ENCODE measurements around the gene SLA2. TPM values are rescaled to one million over a fixed set of nuclear protein-coding genes. Genes with fewer than 3 reads are reported as not detected.
"Not testable (repeated sequence)": the region's sequence is repeated elsewhere in the genome, so short reads cannot be mapped to it uniquely, and the experiment has no call there.

The SLA2 gene
- total RNA-seq, 1 experiment from 2014 or later, result not detected

DNA sequence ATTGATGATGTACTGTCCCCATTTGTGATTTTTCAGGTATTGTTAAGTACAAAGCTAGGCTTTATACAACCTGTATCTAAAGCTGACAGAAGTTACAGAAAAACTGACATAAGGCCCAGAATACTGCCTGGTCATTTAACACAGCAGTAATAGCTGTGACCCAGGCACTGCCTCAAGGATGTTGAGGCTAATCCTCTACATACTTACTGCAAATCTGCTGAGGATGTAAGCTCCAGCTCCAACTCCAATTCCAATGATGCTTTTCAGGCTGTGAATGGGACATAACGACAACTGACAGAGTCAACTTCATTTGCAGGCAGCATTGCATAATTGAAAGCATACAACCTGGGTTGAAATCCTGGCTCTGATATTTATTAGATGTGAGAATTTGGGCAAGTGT lies 36.3 kb upstream of the SLA2 start:
- H3K9me3 ChIP-seq (ENCODE audit: insufficient read depth, low read depth), result no peaks in the 10 kb centered on the region
- H3K9me2 ChIP-seq (ENCODE audit: insufficient read depth), result no peaks in the 10 kb centered on the region
- no peak overlapping the region for H3K4me2 ChIP-seq
- no TSS peak for BruUV-seq (replicated peaks)
- H3F3A ChIP-seq (ENCODE audit: insufficient read depth, low read depth), result no peaks in the 10 kb centered on the region
- H2AFZ ChIP-seq, result no peak overlapping the region
- H3K27me3 ChIP-seq (ENCODE audit: insufficient read depth, low read depth), result no peaks in the 10 kb centered on the region
- POLR2A ChIA-PET (ENCODE audit: unreplicated experiment), result no interaction called here
- no peaks in the 10 kb centered on the region for H3K36me3 ChIP-seq (ENCODE audit: low read depth)
- CTCF ChIA-PET, result interaction anchor here (0.6 kb wide), 1 partner anchor 90 kb away, joined by 6 read pairs; no protein-coding TSS in a partner anchor
- no peaks in the 10 kb centered on the region for H3K79me2 ChIP-seq (ENCODE audit: low read depth)
- no peaks in the 10 kb centered on the region for H3K4me1 ChIP-seq (replicated peaks; ENCODE audit: insufficient read depth)
- H4K20me1 ChIP-seq (ENCODE audit: insufficient read depth), result no peaks in the 10 kb centered on the region
- no peak for DNase-seq
- intact Hi-C loops (cut with micrococcal nuclease; ENCODE audit: unreplicated experiment), result no loop called here
- TF ChIP-seq EZH2 (IDR thresholded peaks at IDR 0.05; ENCODE audit: low read depth), result no peak
- TF ChIP-seq, protein P1, sequence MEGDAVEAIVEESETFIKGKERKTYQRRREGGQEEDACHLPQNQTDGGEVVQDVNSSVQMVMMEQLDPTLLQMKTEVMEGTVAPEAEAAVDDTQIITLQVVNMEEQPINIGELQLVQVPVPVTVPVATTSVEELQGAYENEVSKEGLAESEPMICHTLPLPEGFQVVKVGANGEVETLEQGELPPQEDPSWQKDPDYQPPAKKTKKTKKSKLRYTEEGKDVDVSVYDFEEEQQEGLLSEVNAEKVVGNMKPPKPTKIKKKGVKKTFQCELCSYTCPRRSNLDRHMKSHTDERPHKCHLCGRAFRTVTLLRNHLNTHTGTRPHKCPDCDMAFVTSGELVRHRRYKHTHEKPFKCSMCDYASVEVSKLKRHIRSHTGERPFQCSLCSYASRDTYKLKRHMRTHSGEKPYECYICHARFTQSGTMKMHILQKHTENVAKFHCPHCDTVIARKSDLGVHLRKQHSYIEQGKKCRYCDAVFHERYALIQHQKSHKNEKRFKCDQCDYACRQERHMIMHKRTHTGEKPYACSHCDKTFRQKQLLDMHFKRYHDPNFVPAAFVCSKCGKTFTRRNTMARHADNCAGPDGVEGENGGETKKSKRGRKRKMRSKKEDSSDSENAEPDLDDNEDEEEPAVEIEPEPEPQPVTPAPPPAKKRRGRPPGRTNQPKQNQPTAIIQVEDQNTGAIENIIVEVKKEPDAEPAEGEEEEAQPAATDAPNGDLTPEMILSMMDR (conservative IDR thresholded peaks at IDR 0.05), result no peak
- H3K27ac ChIP-seq, result no peak overlapping the region
- no peak overlapping the region for H3K4me3 ChIP-seq

- DNase-seq, result no peak
- H3K4me2 ChIP-seq, result no peak overlapping the region
- POLR2A ChIA-PET (ENCODE audit: unreplicated experiment), result no interaction called here
- CTCF ChIA-PET, result no interaction called here
- TF ChIP-seq, protein P1 (conservative IDR thresholded peaks at IDR 0.05), result no peak
- no peak for TF ChIP-seq EZH2 (IDR thresholded peaks at IDR 0.05; ENCODE audit: low read depth)
- H3K9me3 ChIP-seq (ENCODE audit: insufficient read depth, low read depth), result no peaks in the 10 kb centered on the region
- no peaks in the 10 kb centered on the region for H3K9me2 ChIP-seq (ENCODE audit: insufficient read depth)
- no TSS peak for BruUV-seq (replicated peaks)
- H3K27me3 ChIP-seq (ENCODE audit: insufficient read depth, low read depth), result no peaks in the 10 kb centered on the region
- H4K20me1 ChIP-seq (ENCODE audit: insufficient read depth), result no peaks in the 10 kb centered on the region
- no peaks in the 10 kb centered on the region for H3K79me2 ChIP-seq (ENCODE audit: low read depth)
- no peak overlapping the region for H3K27ac ChIP-seq
- no peaks in the 10 kb centered on the region for H3K4me1 ChIP-seq (replicated peaks; ENCODE audit: insufficient read depth)
- no peaks in the 10 kb centered on the region for H3K36me3 ChIP-seq (ENCODE audit: low read depth)
- intact Hi-C loops (cut with micrococcal nuclease; ENCODE audit: unreplicated experiment), result no loop called here
- H3F3A ChIP-seq (ENCODE audit: insufficient read depth, low read depth), result no peaks in the 10 kb centered on the region
- H2AFZ ChIP-seq, result no peak overlapping the region
- H3K4me3 ChIP-seq, result no peak overlapping the region
These were observed 31.4 kb upstream of the SLA2 start for GRCh38 chr20:36677422-36677771.

DNA sequence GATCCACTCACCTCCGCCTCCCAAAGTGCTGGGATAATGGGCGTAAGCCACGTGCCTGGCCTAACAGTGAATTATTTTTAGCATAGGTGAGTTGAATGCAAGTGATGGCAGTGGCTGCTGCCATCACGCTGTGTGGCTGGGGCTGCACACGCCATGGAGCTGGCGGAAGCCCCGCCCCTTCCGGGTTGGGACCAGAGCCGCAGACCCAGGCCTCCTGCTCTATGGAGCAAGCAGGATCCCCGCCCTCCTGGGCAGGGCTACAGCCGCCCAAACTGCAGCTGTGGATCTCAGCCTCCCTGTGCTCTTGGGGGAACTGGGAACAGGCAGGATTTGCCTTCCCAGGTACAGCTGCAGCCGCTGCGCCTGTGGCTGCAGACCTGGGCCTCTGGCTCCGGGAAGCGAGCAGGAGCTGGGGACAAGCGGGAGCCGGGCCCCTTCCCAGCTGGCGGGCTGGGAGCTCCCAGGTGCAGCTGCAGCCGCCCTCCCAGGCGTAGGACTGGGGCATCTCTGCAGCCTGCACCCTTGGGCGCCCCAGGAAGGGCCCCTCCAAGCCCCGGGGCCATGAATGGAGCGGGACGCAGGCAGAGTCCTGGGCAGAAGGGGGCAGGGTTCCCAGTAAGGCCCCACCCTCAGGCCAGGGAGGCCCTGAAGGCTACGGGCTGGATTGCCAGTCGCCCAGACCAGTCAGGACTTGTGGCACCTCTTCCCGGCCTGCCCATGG lies 30.9 kb upstream of the SLA2 start:
- Histone ChIP-seq H3K27ac (no peak overlapping the region), H2AFZ (no peak overlapping the region), H3K4me2 (no peak overlapping the region), H3K4me1 (replicated peaks; ENCODE audit: insufficient read depth) (no peaks in the 10 kb centered on the region), H3F3A (ENCODE audit: insufficient read depth, low read depth) (no peaks in the 10 kb centered on the region), H3K79me2 (ENCODE audit: low read depth) (no peaks in the 10 kb centered on the region), H3K27me3 (ENCODE audit: insufficient read depth, low read depth) (no peaks in the 10 kb centered on the region), H3K4me3 (no peak overlapping the region), H3K36me3 (ENCODE audit: low read depth) (no peaks in the 10 kb centered on the region), H4K20me1 (ENCODE audit: insufficient read depth) (no peaks in the 10 kb centered on the region), H3K9me2 (ENCODE audit: insufficient read depth) (no peaks in the 10 kb centered on the region), H3K9me3 (ENCODE audit: insufficient read depth, low read depth) (no peaks in the 10 kb centered on the region)
- ChIA-PET POLR2A (ENCODE audit: unreplicated experiment) (no interaction called here), CTCF (no interaction called here)
- no peak for TF ChIP-seq EZH2 (IDR thresholded peaks at IDR 0.05; ENCODE audit: low read depth)
- TF ChIP-seq, protein P1 (conservative IDR thresholded peaks at IDR 0.05), result no peak
- BruUV-seq (replicated peaks), result no TSS peak
- intact Hi-C loops (cut with micrococcal nuclease; ENCODE audit: unreplicated experiment), result no loop called here
- DNase-seq, result no peak

GRCh38 chr20:36675545-36675944 lies 29.5 kb upstream of the SLA2 start:
- H3K9me2 ChIP-seq (ENCODE audit: insufficient read depth); H3K27ac ChIP-seq; H3K79me2 ChIP-seq (ENCODE audit: low read depth); H3K4me3 ChIP-seq; H3K27me3 ChIP-seq (ENCODE audit: insufficient read depth, low read depth); BruUV-seq (replicated peaks); H3K4me2 ChIP-seq; H3K4me1 ChIP-seq (replicated peaks; ENCODE audit: insufficient read depth); CTCF ChIA-PET; intact Hi-C loops (cut with micrococcal nuclease; ENCODE audit: unreplicated experiment); DNase-seq; H2AFZ ChIP-seq; H4K20me1 ChIP-seq (ENCODE audit: insufficient read depth); H3F3A ChIP-seq (ENCODE audit: insufficient read depth, low read depth); POLR2A ChIA-PET (ENCODE audit: unreplicated experiment); H3K36me3 ChIP-seq (ENCODE audit: low read depth); H3K9me3 ChIP-seq (ENCODE audit: insufficient read depth, low read depth): not testable (repeated sequence)

Data from PC-9 (cell line).